SK-N-SH (cell line): ENCODE measurements around the gene VAMP5. TPM values are rescaled to one million over a fixed set of nuclear protein-coding genes. Genes with fewer than 3 reads are reported as not detected.

Experiments
- CTCF ChIA-PET: fragments of 300-600, 350-600 bp; formaldehyde crosslinking; extraction: SDS; loops from one replicate; lab custom pipeline; 2021; lab: Yijun Ruan, JAX
- POLR2A ChIA-PET: fragments of 350-600 bp; sonication (Branson Sonifier 250); formaldehyde crosslinking; extraction: SDS; loops from one replicate; lab custom pipeline; 2020; ENCODE audit warnings: antibody characterized with exemption, inconsistent platforms; lab: Yijun Ruan, JAX
- DNase-seq: peaks from one replicate; pipeline ENCODE4 v3.0.0; 2012
- H2AFZ ChIP-seq: fragments of 200-600 bp; sonication (generic); 2 replicates; pipeline ENCODE4 v1.8.1; 2016; ENCODE audit warnings: antibody characterized with exemption, mild to moderate bottlenecking, low read depth
- H3F3A ChIP-seq: fragments of 200-600 bp; sonication (generic); replicated peaks from 2 replicates; pipeline ENCODE3; 2016; ENCODE audit warnings: antibody characterized with exemption, mild to moderate bottlenecking; ENCODE audit not compliant: insufficient read depth
- H3K27ac ChIP-seq, 2 experiments: fragments of 200-500 bp in 1 of 2; fragments of 200-600 bp in 1 of 2; sonication (Bioruptor generic) in 1 of 2; sonication (generic), shearing (Covaris generic) in 1 of 2; 2 replicates each; pipeline versions ENCODE4 v1.5.1 to v1.6.1; 2014 to 2016; ENCODE audit warnings: low read depth in 2 of 2, inconsistent platforms in 1 of 2, low read length in 1 of 2, mild to moderate bottlenecking in 1 of 2, mixed read lengths in 1 of 2
- H3K27me3 ChIP-seq: fragments of 200-600 bp; sonication (generic), shearing (Covaris generic); 2 replicates; pipeline ENCODE4 v1.6.1; 2016; ENCODE audit warnings: mixed run types; ENCODE audit not compliant: insufficient read depth
- H3K36me3 ChIP-seq, 2 experiments: fragments of 200-500 bp in 1 of 2; fragments of 200-600 bp in 1 of 2; sonication (Bioruptor generic) in 1 of 2; sonication (generic) in 1 of 2; replicated peaks in 1 of 2; 2 replicates each; pipeline versions ENCODE3 to v1.5.1; 2014 to 2016; ENCODE audit warnings: low read length in 1 of 2, mild to moderate bottlenecking in 1 of 2; ENCODE audit not compliant: insufficient read depth in 2 of 2, control insufficient read depth in 1 of 2
- H3K4me1 ChIP-seq, 2 experiments: fragments of 200-500 bp in 1 of 2; fragments of 200-600 bp in 1 of 2; sonication (Bioruptor generic) in 1 of 2; sonication (generic), shearing (Covaris generic) in 1 of 2; 2 replicates each; pipeline versions ENCODE4 v1.5.1 to v1.6.1; 2014 to 2016; ENCODE audit warnings: low read depth in 1 of 2, low read length in 1 of 2, mixed run types in 1 of 2; ENCODE audit not compliant: insufficient read depth in 2 of 2, control insufficient read depth in 1 of 2
- H3K4me2 ChIP-seq: fragments of 200-600 bp; sonication (generic), shearing (Covaris generic); 2 replicates; pipeline ENCODE4 v1.6.1; 2017; ENCODE audit warnings: mixed run types
- H3K4me3 ChIP-seq, 2 experiments: fragments of 200-500 bp in 1 of 2; fragments of 200-600 bp in 1 of 2; sonication (Bioruptor generic) in 1 of 2; sonication (generic), shearing (Covaris generic) in 1 of 2; 2 replicates each; pipeline versions ENCODE4 v1.5.1 to v1.8.1; 2014 to 2016; ENCODE audit warnings: low read depth in 2 of 2, inconsistent platforms in 1 of 2, low read length in 1 of 2, mild to moderate bottlenecking in 1 of 2, mixed read lengths in 1 of 2, moderate library complexity in 1 of 2
- H3K79me2 ChIP-seq: fragments of 200-600 bp; sonication (generic); 2 replicates; pipeline ENCODE4 v1.8.1; 2017; ENCODE audit warnings: mild to moderate bottlenecking; ENCODE audit not compliant: insufficient read depth
- H3K9ac ChIP-seq: fragments of 200-600 bp; sonication (generic); 2 replicates; pipeline ENCODE4 v1.6.1; 2017; ENCODE audit warnings: mixed run types
- H3K9me2 ChIP-seq: fragments of 200-600 bp; sonication (generic); 2 replicates; pipeline ENCODE4 v1.6.1; 2017; ENCODE audit warnings: mixed run types
- H3K9me3 ChIP-seq: fragments of 200-600 bp; sonication (generic); 2 replicates; pipeline ENCODE4 v1.6.1; 2017; ENCODE audit warnings: mixed run types, mild to moderate bottlenecking, moderate library complexity
- H4K20me1 ChIP-seq: fragments of 200-600 bp; sonication (generic); 2 replicates; pipeline ENCODE4 v1.6.1; 2017; ENCODE audit warnings: mild to moderate bottlenecking, mixed run types; ENCODE audit not compliant: insufficient read depth
- CHD2 ChIP-seq: fragments of 150-350 bp; IDR thresholded peaks from 2 replicates; pipeline ENCODE4 v1.6.1; 2018; ENCODE audit warnings: low read length; ENCODE audit not compliant: partially characterized antibody
- ELF1 ChIP-seq: IDR thresholded peaks from 2 replicates; pipeline ENCODE4 v1.4.0; 2012
- FOSL2 ChIP-seq: IDR thresholded peaks from 2 replicates; pipeline ENCODE4 v1.4.0; 2012; ENCODE audit warnings: low read depth, mild to moderate bottlenecking, moderate library complexity, borderline replicate concordance
- GABPA ChIP-seq: IDR thresholded peaks from 2 replicates; pipeline ENCODE4 v1.4.0; 2012; ENCODE audit warnings: low read depth, mild to moderate bottlenecking
- GATA2 ChIP-seq: sonication (generic); formaldehyde crosslinking; IDR thresholded peaks from 2 replicates; pipeline ENCODE4 v1.5.0; 2020; ENCODE audit warnings: mild to moderate bottlenecking, missing genetic modification reagents
- IRF3 ChIP-seq: fragments of 150-350 bp; IDR thresholded peaks from 2 replicates; pipeline ENCODE4 v1.6.1; 2016; ENCODE audit warnings: mild to moderate bottlenecking, low read depth, low read length
- JUND ChIP-seq: IDR thresholded peaks from 2 replicates; pipeline ENCODE4 v1.4.0; 2012
- MAX ChIP-seq: IDR thresholded peaks from 2 replicates; pipeline ENCODE4 v1.4.0; 2012; ENCODE audit warnings: low read depth
- MEF2A ChIP-seq: IDR thresholded peaks from 2 replicates; pipeline ENCODE4 v1.4.0; 2012; ENCODE audit warnings: low read depth, borderline replicate concordance
- MXI1 ChIP-seq: IDR thresholded peaks from 2 replicates; pipeline ENCODE4 v1.6.1; 2012; ENCODE audit warnings: mild to moderate bottlenecking, low read depth, low read length, improper control_type of control experiment
- NRF1 ChIP-seq: IDR thresholded peaks from 2 replicates; pipeline ENCODE4 v1.6.1; 2012; ENCODE audit warnings: low read depth, mild to moderate bottlenecking, low read length
- POLR2AphosphoS5 ChIP-seq: IDR thresholded peaks from 2 replicates; pipeline ENCODE4 v1.6.1; 2012; ENCODE audit warnings: low read depth, low read length
- RAD21 ChIP-seq: IDR thresholded peaks from 2 replicates; pipeline ENCODE4 v1.6.1; 2012; ENCODE audit warnings: mild to moderate bottlenecking, low read length
- RXRA ChIP-seq: IDR thresholded peaks from 2 replicates; pipeline ENCODE4 v1.4.0; 2012; ENCODE audit warnings: low read depth, mild to moderate bottlenecking, borderline replicate concordance
- SIN3A ChIP-seq: IDR thresholded peaks from 2 replicates; pipeline ENCODE4 v1.6.1; 2012; ENCODE audit warnings: low read depth, mild to moderate bottlenecking, low read length, moderate library complexity, borderline replicate concordance
- ZBTB33 ChIP-seq: IDR thresholded peaks from 2 replicates; pipeline ENCODE4 v1.4.0; 2012; ENCODE audit warnings: low read depth, borderline replicate concordance
- WGBS: methylation state at CpG from one replicate; pipeline ENCODE4 v1.1.6; 2017; ENCODE audit warnings: low lambda C conversion rate; 5-methylcytosine and 5-hydroxymethylcytosine counted together
- polyA plus RNA-seq, 3 experiments: library from polyadenylated mRNA; depleted of rRNA; stranded (reverse); fragments of >200 nt; gene quantifications; 2 replicates each; pipeline ENCODE4 v1.2.3, GENCODE V29; 2012
- TF ChIP-seq, protein P1 (sequence below): fragments of 150-350 bp; IDR thresholded peaks from 2 replicates; pipeline ENCODE4 v1.6.1; 2017; ENCODE audit warnings: antibody characterized with exemption, low read length, low read depth, borderline replicate concordance
- TF ChIP-seq, protein P2 (sequence below): IDR thresholded peaks from 2 replicates; pipeline ENCODE4; 2012
- TF ChIP-seq, protein P3 (sequence below): fragments of 200-600 bp; sonication (generic); IDR thresholded peaks from 2 replicates; pipeline ENCODE4 v1.6.1; 2017; ENCODE audit warnings: antibody characterized with exemption, mild to moderate bottlenecking, moderate library complexity

VAMP5 gene
- polyA plus RNA-seq, 1 of the 3 experiments (the other 2 are of a cell fraction) = 12.0 TPM

GRCh38 chr2:85589181-85589580 lies 5.0 kb downstream of the VAMP5 start:
- Histone ChIP-seq H3K4me3 (no peak overlapping the region), H3K9me2 (no peaks in the 10 kb centered on the region), H2AFZ (no peak overlapping the region), H3F3A (no peaks in the 10 kb centered on the region), H3K27me3 (no peaks in the 10 kb centered on the region), H3K9ac (no peak overlapping the region), H3K9me3 (no peaks in the 10 kb centered on the region), H3K79me2 (no peaks in the 10 kb centered on the region), H3K4me1 (peaks cover 10 to 11% of the 10 kb centered on the region in 2 experiments; a peak in 2 of 4 replicates), H3K4me2 (no peak overlapping the region), H3K36me3 (no peaks in the 10 kb centered on the region), H4K20me1 (no peaks in the 10 kb centered on the region), H3K27ac (no peak overlapping the region)
- ChIA-PET POLR2A (no interaction called here), CTCF (interaction anchor here (1.3 kb wide), 1 partner anchor 21 kb away, joined by 3 read pairs; no protein-coding TSS in a partner anchor)
- no peak for DNase-seq
- WGBS = 88% methylated on average over 4 of the region's 4 CpGs
- TF ChIP-seq SIN3A = no peak
- TF ChIP-seq MXI1 = no peak
- TF ChIP-seq ELF1 = no peak
- no peak for TF ChIP-seq GATA2
- TF ChIP-seq, protein P1, sequence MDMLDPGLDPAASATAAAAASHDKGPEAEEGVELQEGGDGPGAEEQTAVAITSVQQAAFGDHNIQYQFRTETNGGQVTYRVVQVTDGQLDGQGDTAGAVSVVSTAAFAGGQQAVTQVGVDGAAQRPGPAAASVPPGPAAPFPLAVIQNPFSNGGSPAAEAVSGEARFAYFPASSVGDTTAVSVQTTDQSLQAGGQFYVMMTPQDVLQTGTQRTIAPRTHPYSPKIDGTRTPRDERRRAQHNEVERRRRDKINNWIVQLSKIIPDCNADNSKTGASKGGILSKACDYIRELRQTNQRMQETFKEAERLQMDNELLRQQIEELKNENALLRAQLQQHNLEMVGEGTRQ = no peak
- TF ChIP-seq MEF2A = no peak
- TF ChIP-seq MAX = no peak
- TF ChIP-seq NRF1 = no peak
- TF ChIP-seq POLR2AphosphoS5 = no peak
- TF ChIP-seq FOSL2 = no peak
- TF ChIP-seq, protein P2, sequence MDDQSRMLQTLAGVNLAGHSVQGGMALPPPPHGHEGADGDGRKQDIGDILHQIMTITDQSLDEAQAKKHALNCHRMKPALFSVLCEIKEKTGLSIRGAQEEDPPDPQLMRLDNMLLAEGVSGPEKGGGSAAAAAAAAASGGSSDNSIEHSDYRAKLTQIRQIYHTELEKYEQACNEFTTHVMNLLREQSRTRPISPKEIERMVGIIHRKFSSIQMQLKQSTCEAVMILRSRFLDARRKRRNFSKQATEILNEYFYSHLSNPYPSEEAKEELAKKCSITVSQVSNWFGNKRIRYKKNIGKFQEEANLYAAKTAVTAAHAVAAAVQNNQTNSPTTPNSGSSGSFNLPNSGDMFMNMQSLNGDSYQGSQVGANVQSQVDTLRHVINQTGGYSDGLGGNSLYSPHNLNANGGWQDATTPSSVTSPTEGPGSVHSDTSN = no peak
- TF ChIP-seq CHD2 = no peak
- TF ChIP-seq GABPA = no peak
- no peak for TF ChIP-seq JUND

DNA sequence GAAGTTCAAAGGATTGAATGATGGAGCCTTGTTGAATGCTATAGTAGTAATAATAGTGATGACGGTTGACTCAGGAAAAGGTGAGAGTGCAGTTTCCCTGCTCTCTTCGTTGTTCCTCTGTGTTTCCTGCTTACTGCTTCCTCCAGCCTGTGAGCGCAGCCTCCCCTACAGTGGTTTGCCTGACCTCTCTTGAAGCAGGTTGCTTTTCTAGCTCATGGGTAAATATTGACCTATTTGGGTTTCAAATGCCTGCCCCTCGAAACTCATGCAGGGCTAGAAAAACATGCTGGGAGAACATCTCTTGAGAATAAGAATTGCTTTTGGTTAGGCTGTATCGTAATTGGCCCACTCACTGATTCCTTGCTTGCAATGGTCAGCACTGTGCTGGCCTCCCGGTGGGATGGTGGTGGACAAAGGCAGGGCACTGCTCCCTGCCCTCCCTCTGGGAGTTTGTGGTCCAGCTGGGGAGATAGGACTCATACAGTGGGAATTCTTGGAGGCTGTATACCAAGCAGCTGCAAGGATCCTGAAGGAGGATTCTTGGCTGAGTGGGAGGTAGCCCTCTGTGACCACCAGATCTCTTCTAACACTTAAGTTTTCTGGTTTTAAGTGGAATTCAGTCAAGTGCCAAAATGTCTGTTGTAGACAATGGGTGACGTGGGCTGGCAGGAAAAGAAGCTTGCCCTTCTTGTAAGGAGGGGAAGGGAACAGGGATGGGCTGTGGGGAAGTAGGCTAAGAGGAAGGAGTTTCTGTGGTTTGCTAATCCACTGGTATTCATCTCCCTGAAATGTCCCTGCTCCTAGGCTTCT lies 6.0 kb downstream of the VAMP5 start:
- Histone ChIP-seq H3K9ac (no peak overlapping the region), H3K27me3 (no peaks in the 10 kb centered on the region), H3K79me2 (no peaks in the 10 kb centered on the region), H3K9me2 (no peaks in the 10 kb centered on the region), H2AFZ (no peak overlapping the region; the same call in 1 of the 2 replicates), H3K27ac (peak overlapping the region in 1 of 2 experiments; percentile 13; a peak in 1 of 4 replicates), H3K4me2 (no peak overlapping the region), H4K20me1 (no peaks in the 10 kb centered on the region), H3K36me3 (no peaks in the 10 kb centered on the region), H3K9me3 (no peaks in the 10 kb centered on the region), H3F3A (no peaks in the 10 kb centered on the region), H3K4me3 (no peak overlapping the region), H3K4me1 (peaks cover 6 to 11% of the 10 kb centered on the region in 2 experiments; a peak in 2 of 4 replicates)
- CTCF ChIA-PET = interaction anchor here (1.3 kb wide), 1 partner anchor 22 kb away, joined by 3 read pairs; no protein-coding TSS in a partner anchor
- WGBS = 65% methylated on average over 7 of the region's 7 CpGs
- no peak for DNase-seq
- POLR2A ChIA-PET = no interaction called here
- no peak for TF ChIP-seq JUND
- no peak for TF ChIP-seq RXRA
- TF ChIP-seq MAX = no peak
- no peak for TF ChIP-seq ZBTB33
- no peak for TF ChIP-seq POLR2AphosphoS5
- no peak for TF ChIP-seq MXI1
- no peak for TF ChIP-seq IRF3
- TF ChIP-seq RAD21 = no peak
- no peak for TF ChIP-seq GABPA
- TF ChIP-seq, protein P3, sequence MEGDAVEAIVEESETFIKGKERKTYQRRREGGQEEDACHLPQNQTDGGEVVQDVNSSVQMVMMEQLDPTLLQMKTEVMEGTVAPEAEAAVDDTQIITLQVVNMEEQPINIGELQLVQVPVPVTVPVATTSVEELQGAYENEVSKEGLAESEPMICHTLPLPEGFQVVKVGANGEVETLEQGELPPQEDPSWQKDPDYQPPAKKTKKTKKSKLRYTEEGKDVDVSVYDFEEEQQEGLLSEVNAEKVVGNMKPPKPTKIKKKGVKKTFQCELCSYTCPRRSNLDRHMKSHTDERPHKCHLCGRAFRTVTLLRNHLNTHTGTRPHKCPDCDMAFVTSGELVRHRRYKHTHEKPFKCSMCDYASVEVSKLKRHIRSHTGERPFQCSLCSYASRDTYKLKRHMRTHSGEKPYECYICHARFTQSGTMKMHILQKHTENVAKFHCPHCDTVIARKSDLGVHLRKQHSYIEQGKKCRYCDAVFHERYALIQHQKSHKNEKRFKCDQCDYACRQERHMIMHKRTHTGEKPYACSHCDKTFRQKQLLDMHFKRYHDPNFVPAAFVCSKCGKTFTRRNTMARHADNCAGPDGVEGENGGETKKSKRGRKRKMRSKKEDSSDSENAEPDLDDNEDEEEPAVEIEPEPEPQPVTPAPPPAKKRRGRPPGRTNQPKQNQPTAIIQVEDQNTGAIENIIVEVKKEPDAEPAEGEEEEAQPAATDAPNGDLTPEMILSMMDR = no peak
